ENCODE data around the gene IPPK.
A peak's percentile ranks its signal among the peaks of the same experiment; 100 is the strongest.

The IPPK gene, protein sequence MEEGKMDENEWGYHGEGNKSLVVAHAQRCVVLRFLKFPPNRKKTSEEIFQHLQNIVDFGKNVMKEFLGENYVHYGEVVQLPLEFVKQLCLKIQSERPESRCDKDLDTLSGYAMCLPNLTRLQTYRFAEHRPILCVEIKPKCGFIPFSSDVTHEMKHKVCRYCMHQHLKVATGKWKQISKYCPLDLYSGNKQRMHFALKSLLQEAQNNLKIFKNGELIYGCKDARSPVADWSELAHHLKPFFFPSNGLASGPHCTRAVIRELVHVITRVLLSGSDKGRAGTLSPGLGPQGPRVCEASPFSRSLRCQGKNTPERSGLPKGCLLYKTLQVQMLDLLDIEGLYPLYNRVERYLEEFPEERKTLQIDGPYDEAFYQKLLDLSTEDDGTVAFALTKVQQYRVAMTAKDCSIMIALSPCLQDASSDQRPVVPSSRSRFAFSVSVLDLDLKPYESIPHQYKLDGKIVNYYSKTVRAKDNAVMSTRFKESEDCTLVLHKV

DNA sequence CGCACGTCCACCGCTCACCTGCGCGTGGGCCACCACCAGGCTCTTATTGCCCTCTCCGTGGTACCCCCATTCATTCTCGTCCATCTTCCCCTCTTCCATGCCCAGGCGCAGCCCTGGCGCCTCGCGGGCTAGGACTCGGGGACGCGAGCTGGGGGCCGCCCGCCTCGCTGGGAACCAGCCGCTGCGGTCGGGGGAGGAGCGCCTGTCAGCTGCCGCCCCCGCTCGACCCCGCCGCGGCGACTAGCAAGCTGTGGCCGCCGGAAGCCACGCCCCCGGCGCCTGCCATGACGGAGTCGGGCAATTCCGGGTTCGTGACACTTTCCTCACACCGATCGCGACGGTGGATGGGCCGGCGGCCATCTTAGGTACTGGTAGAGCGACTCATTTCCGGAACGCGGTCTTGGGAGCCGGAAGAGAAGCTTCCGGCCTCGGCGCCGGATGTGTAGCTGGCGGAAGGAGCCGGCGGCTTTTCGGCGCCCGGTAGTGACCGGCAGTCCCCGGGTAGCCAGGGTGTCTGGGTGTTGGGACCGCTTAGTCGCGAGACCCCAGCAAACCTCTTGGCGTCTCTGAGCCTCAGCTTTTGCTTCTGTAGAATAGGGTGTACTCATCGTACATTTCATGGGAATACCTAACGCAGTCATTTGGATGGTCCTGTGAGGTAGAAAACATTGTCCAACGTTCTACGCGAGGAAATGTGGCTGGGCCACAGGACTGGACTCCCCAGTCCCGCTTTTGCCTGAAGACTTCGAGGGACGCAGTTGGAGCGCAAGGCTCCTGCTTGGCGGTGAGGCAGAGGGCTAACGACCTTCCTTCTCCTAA, at the start of gene IPPK:
TSS of gene IPPK (minus strand) at position 242 of the 819 bp plus-strand sequence. CDS start at position 99, 143 bp downstream.
- peak; percentile 99 for DNase-seq (ENCODE audit: low read depth)
- TF ChIP-seq CTCF (IDR thresholded peaks at IDR 0.05; ENCODE audit: insufficient read depth, low read depth, low read length, missing control alignments): no peak
- peak within 1 kb of the TSS; percentile 99 for H3K4me3 ChIP-seq (ENCODE audit: low read depth, low read length)

GRCh38 chr9:92719028-92719647, 49.2 kb upstream of the IPPK start:
- TF ChIP-seq CTCF (IDR thresholded peaks at IDR 0.05; ENCODE audit: insufficient read depth, low read depth, low read length, missing control alignments): no peak
- no peak overlapping the region for H3K4me3 ChIP-seq (ENCODE audit: low read depth, low read length)
- DNase-seq (ENCODE audit: low read depth): no peak

DNA sequence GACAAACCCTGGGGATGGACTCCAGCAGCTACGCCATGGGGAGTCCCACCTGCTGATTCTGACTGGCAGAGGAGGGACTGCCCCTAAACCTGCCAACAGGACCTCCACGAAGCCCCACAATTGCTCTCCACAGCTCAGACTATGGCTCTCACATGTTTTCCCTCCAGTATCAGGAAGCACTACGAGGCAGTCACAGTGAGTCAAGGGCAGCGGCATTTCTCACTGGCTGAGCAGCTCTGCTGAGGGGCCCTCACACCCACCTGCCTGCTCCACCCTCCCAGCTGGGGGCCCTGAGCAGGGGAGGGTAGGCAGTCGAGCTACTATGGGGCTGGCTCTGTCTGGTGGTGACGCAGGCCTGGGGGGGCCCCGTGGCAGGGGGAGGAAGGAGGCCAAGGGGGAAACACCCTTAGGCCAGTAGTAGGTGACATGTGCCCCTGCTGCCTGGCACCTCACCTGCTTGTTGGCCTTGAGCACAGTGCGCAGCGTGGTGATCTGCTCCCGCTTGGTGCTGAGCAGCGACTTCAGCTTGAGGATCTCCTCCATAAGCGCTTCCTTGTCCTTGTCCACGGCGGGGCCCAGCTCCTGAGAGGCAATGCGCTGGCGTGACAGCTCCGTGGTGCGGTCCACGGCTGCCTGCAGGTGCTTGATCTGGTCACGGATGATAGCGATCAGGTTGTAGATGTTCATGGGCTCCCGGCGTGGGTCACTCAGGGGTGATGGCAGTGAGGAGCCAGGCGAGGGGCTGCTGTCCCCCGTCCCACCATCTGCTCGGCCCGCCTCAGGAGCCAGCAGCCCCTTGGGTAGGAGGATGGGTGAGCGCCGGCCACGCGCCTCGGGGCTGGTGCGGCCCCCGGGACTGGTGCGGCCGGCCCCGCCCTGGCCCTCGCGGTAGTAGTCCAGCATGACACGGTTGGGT, 48.4 kb upstream of the IPPK start:
- DNase-seq (ENCODE audit: low read depth): no peak
- TF ChIP-seq CTCF (IDR thresholded peaks at IDR 0.05; ENCODE audit: insufficient read depth, low read depth, low read length, missing control alignments): no peak
- no peak overlapping the region for H3K4me3 ChIP-seq (ENCODE audit: low read depth, low read length)

GRCh38 chr9:92717201-92718085, 47.5 kb upstream of the IPPK start:
- no peak overlapping the region for H3K4me3 ChIP-seq (ENCODE audit: low read depth, low read length)
- no peak for TF ChIP-seq CTCF (IDR thresholded peaks at IDR 0.05; ENCODE audit: insufficient read depth, low read depth, low read length, missing control alignments)
- DNase-seq (ENCODE audit: low read depth): peak; percentile 73

- DNase-seq (ENCODE audit: low read depth): peak; percentile 71
- H3K4me3 ChIP-seq (ENCODE audit: low read depth, low read length): no peak overlapping the region
- TF ChIP-seq CTCF (IDR thresholded peaks at IDR 0.05; ENCODE audit: insufficient read depth, low read depth, low read length, missing control alignments): peak; percentile 93
Observed at GRCh38 chr9:92716557-92716956, 46.6 kb upstream of the IPPK start.

Data from GM12865 (cell line).